Neural progenitor cell (in vitro differentiated cells): ENCODE data around the gene METTL4.

ENCODE experiments used
- CTCF ChIP-seq: fragments of 200-600 bp; sonication (generic); IDR thresholded peaks from 2 replicates; pipeline ENCODE4 v1.5.1; 2017; ENCODE audit warnings: antibody characterized with exemption, mild to moderate bottlenecking
- EZH2phosphoT487 ChIP-seq: fragments of 200-600 bp; sonication (generic); IDR thresholded peaks from 2 replicates; pipeline ENCODE4 v1.6.1; 2017; ENCODE audit warnings: antibody characterized with exemption

DNA sequence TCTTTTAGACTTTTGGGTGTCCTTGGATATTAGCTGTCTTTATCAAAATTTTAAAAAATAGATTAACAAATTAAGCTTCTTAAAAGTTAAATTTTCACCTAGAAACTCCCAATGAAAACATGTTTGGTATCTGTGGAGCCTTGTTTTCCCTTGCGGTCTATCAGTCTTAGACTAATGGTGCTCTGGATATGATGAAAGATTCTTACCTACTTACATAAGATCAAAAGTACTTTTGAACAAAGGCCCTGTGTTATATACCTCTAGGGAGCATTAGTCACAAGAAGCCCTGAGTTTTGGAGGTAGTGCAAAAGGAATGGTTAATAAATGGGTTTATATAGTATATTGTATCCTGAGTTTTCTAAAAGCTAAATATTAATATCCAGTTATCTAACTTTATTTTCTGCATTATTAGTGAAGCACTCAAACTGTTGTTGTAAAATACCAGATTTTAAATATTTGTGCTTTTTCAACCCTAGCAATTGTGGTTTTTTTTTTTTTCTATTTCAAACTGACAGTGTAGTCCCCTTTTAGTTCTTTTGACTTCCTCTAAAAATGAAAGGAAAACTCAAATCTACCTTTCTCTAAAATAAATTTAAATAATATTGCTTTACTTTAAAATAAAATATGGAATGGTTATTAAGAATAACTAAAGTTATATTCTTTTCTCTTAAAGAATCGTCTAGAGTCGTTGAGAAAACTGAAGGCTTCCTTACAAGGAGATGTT lies 18.2 kb upstream of the METTL4 start:
- TF ChIP-seq CTCF (no peak), EZH2phosphoT487 (no peak)
